PFSK-1 (cell line): Measurements from ENCODE around the gene ZNF184.

Source experiments
- POLR2AphosphoS5 ChIP-seq: IDR thresholded peaks from 2 replicates; pipeline ENCODE4 v1.6.1; 2012; ENCODE audit warnings: low read depth, mild to moderate bottlenecking, control low read depth, low read length, moderate library complexity
- REST ChIP-seq, 2 experiments: IDR thresholded peaks; 2 replicates each; pipeline versions ENCODE4 v1.6.1 to v1.8.0; 2011 to 2012; ENCODE audit warnings: low read depth in 2 of 2, low read length in 2 of 2, control low read depth in 1 of 2, inconsistent platforms in 1 of 2, mild to moderate bottlenecking in 1 of 2, moderate library complexity in 1 of 2; ENCODE audit not compliant: insufficient read depth in 1 of 2
- SIN3A ChIP-seq: IDR thresholded peaks from 2 replicates; pipeline ENCODE4 v1.6.1; 2012; ENCODE audit warnings: mild to moderate bottlenecking, low read length, moderate library complexity, borderline replicate concordance; ENCODE audit not compliant: insufficient read depth

- TF ChIP-seq POLR2AphosphoS5 (no peak), REST (IDR thresholded peaks at IDR 0.05; ENCODE audit: insufficient read depth in 1 of 2, low read depth in 2 of 2, low read length in 2 of 2) (no peak), SIN3A (no peak)
Observed at GRCh38 chr6:27492631-27493190, 19.8 kb upstream of the ZNF184 start.
